ENCODE data around the gene CIAO1. TPM values are rescaled to one million over a fixed set of nuclear protein-coding genes. Genes with fewer than 3 reads are reported as not detected.

CIAO1 gene
- total and polyA plus RNA-seq, 3 donors from 2014 or later, result 56.8 to 164 (median 154) TPM

DNA sequence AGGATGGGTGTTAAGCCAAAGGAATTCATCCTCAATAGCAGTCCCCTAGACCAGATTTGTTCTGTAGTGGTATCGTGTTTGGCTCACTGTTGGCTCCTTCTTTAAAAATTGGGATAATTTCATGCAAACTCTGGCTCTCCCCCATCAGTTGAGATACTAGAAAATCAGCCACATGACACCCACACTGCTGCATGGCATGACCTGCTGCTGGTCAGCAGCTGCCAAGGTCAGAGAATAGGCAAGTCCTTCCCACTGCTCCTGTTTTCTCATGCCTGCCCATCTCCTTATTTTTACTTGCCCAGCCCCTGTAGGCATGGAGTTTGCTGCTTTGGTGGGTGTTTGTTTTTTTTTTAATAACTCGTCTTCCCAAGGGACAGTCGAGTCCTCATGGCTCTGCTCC lies 40.3 kb downstream of the CIAO1 start:
- peak; percentile 61 for DNase-seq
- Histone ChIP-seq H3K36me3 (ENCODE audit: low read depth, missing control alignments) (no peaks in the 10 kb centered on the region), H3K9me3 (no peaks in the 10 kb centered on the region), H3K27ac (peak overlapping the region; percentile 69 to 85), H3K4me3 (peak overlapping the region in 1 of 2 donors; percentile 75), H3K27me3 (no peaks in the 10 kb centered on the region), H3K4me1 (peaks cover 12% of the 10 kb centered on the region)
- WGBS, 2 donors, result 71 to 83% methylated on average over 3 of the region's 3 CpGs
- no peak for TF ChIP-seq POLR2A (IDR thresholded peaks at IDR 0.05)
- TF ChIP-seq, protein P1, sequence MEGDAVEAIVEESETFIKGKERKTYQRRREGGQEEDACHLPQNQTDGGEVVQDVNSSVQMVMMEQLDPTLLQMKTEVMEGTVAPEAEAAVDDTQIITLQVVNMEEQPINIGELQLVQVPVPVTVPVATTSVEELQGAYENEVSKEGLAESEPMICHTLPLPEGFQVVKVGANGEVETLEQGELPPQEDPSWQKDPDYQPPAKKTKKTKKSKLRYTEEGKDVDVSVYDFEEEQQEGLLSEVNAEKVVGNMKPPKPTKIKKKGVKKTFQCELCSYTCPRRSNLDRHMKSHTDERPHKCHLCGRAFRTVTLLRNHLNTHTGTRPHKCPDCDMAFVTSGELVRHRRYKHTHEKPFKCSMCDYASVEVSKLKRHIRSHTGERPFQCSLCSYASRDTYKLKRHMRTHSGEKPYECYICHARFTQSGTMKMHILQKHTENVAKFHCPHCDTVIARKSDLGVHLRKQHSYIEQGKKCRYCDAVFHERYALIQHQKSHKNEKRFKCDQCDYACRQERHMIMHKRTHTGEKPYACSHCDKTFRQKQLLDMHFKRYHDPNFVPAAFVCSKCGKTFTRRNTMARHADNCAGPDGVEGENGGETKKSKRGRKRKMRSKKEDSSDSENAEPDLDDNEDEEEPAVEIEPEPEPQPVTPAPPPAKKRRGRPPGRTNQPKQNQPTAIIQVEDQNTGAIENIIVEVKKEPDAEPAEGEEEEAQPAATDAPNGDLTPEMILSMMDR (IDR thresholded peaks at IDR 0.05), result no peak
- intact Hi-C loops (cut with DNase I; ENCODE audit: low total_unique reads), result no loop called here

DNA sequence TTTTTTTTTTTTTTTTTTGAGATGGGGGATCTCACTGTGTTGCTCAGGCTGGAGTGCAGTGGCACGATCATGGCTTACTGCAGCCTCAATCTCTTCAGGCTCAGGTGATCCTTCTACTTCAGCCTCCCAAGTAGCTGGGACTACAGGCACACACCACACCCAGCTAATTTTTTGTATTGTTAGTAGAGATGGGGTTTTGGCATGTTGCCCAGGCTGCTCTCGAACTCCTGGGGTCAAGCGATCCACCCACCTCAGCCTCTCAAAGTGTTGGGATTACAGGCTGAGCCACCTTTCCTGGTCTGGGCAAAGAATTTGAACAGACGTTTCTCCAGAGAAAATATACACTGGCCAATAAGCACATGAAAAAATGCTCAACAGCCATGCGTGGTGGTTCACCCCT lies 42.2 kb downstream of the CIAO1 start:
- no peaks in the 10 kb centered on the region for H3K36me3 ChIP-seq (ENCODE audit: low read depth, missing control alignments)
- H3K27ac ChIP-seq, result no peak overlapping the region
- DNase-seq, result no peak
- 79 to 88% methylated on average over 5 of the region's 5 CpGs for WGBS, 2 donors
- intact Hi-C loops (cut with DNase I; ENCODE audit: low total_unique reads), result no loop called here
- H3K27me3 ChIP-seq, result no peaks in the 10 kb centered on the region
- H3K4me1 ChIP-seq, result peaks cover 12% of the 10 kb centered on the region
- no peak overlapping the region for H3K4me3 ChIP-seq
- H3K9me3 ChIP-seq, result no peaks in the 10 kb centered on the region
- no peak for TF ChIP-seq POLR2A (IDR thresholded peaks at IDR 0.05)
- TF ChIP-seq, protein P1 (IDR thresholded peaks at IDR 0.05), result no peak

DNA sequence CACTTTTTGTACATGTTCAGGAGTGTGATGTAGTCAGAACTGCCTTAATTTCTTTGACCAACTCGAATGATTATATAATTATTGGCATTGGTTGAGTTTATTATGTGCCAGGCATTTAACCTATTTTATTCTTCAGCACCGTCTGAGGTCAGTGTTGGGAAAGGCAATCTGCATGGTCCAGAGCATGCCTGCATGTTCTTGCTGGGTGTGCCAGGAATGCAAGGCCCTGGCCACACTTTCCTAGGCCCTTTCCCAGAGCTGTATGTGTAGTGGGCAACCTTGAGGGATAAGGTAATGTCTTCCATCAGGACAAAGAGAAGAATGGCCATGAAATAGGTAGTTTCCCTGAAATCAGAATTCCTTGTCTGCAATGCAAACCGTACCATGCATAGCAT lies 49.0 kb downstream of the CIAO1 start:
- DNase-seq, result no peak
- Histone ChIP-seq H3K27me3 (no peaks in the 10 kb centered on the region), H3K27ac (no peak overlapping the region), H3K36me3 (ENCODE audit: low read depth, missing control alignments) (no peaks in the 10 kb centered on the region), H3K4me3 (no peak overlapping the region), H3K9me3 (no peaks in the 10 kb centered on the region), H3K4me1 (no peaks in the 10 kb centered on the region)
- TF ChIP-seq, protein P1 (IDR thresholded peaks at IDR 0.05), result no peak
- TF ChIP-seq POLR2A (IDR thresholded peaks at IDR 0.05), result no peak
- WGBS, 2 donors, result 71 to 80% methylated on average over 3 of the region's 3 CpGs
- intact Hi-C loops (cut with DNase I; ENCODE audit: low total_unique reads), result no loop called here

DNA sequence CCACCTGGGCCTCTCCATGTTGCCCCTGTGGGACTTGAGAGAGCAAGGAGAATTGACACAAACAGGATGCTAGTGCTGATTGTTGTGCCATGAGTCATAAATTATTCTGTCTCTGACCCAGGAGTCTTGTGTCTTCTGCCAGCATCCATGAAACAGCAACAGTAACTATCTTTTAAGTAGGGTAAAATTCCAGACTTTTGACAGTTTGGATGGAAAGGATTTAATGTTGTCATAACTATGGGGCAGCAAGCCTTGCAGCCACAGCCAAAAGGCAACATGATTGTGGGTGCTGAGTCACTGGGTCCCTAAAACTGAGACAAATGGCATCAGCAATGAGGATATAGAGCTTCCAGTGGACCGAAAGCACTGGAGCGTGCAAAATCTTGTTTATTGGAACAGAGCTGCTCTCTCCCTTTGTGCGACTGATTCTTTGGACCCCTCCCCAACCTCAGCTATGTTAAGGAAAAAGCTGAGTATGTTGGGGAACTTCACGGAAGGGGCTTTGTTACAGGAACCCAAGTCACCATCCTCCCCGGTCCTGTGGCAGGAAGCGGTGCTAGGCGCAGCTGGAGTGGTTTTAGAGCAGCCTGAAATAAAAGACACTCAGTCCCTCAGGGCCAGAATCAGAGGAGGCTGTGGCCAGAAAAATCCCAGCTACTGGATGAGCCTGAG lies 49.5 kb downstream of the CIAO1 start:
- no peaks in the 10 kb centered on the region for H3K4me1 ChIP-seq
- H3K4me3 ChIP-seq, result no peak overlapping the region
- WGBS, 2 donors, result 71% methylated on average over 7 of the region's 7 CpGs
- no peaks in the 10 kb centered on the region for H3K36me3 ChIP-seq (ENCODE audit: low read depth, missing control alignments)
- TF ChIP-seq POLR2A (IDR thresholded peaks at IDR 0.05), result no peak
- TF ChIP-seq, protein P1 (IDR thresholded peaks at IDR 0.05), result no peak
- H3K27me3 ChIP-seq, result no peaks in the 10 kb centered on the region
- no peak overlapping the region for H3K27ac ChIP-seq
- intact Hi-C loops (cut with DNase I; ENCODE audit: low total_unique reads), result no loop called here
- DNase-seq, result no peak
- no peaks in the 10 kb centered on the region for H3K9me3 ChIP-seq

DNA sequence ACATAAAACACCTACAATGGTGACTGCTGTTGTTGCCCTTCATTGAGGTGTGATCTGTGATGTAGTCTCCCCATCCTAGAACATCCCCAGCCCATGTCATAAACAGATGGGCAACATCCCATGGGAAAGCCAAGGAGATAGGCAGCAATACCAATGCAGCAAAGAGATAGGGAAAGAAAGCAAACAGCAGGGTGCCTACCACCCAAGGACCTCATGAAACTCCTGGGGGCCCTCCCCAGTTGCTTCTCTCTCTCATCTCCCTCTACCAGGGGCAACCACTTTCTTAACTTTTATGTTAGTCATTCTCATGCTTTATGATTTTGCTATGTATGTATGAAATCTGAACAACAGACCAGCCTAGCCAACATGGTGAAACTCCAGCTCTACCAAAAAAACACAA lies 51.0 kb downstream of the CIAO1 start:
- Histone ChIP-seq H3K4me1 (peaks cover 11% of the 10 kb centered on the region), H3K4me3 (no peak overlapping the region), H3K27ac (no peak overlapping the region), H3K36me3 (ENCODE audit: low read depth, missing control alignments) (no peaks in the 10 kb centered on the region), H3K27me3 (no peaks in the 10 kb centered on the region), H3K9me3 (no peaks in the 10 kb centered on the region)
- no peak for DNase-seq
- no peak for TF ChIP-seq POLR2A (IDR thresholded peaks at IDR 0.05)
- TF ChIP-seq, protein P1 (IDR thresholded peaks at IDR 0.05), result no peak
- intact Hi-C loops (cut with DNase I; ENCODE audit: low total_unique reads), result no loop called here

Measured in testis (tissue), 3 donors.